PC-3 (cell line): Measurements from ENCODE around the gene CHAF1B.

Experiments used
- CTCF ChIP-seq: fragments of 300-600 bp; sonication (generic); conservative IDR thresholded peaks from 2 replicates; pipeline ENCODE4 v1.5.1; 2017; ENCODE audit warnings: antibody characterized with exemption, low read depth, mild to moderate bottlenecking, low read length
- EZH2 ChIP-seq: fragments of 300-600 bp; sonication (generic); IDR thresholded peaks from one replicate; pipeline ENCODE4 v1.6.1; 2017; ENCODE audit warnings: antibody characterized with exemption, mild to moderate bottlenecking, low read length; ENCODE audit not compliant: unreplicated experiment

DNA sequence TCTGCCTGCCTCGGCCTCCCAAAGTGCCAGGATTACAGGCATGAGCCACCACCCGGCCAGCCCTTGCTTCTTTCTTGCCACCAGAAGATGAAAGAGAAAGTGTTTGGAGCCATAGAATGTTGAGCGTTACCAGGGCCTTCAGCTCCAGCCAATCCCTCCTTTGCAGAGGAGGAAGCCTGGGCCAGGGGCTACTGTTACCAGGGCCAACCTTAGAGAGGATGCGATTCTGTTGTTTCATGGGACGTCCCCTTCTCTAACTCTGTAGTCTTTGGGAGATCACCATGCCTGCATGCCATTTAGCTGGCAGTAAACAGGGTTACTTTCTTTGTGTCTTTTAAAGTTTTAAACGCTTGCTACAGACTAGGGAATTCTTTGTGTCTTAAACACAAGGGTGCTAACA lies 49.0 kb downstream of the CHAF1B start:
- no peak for TF ChIP-seq CTCF
- no peak for TF ChIP-seq EZH2
